ENCODE data around the gene CSNK1D. TPM values are rescaled to one million over a fixed set of nuclear protein-coding genes. Genes with fewer than 3 reads are reported as not detected.

The CSNK1D gene
- total RNA-seq, 1 donor from 2014 or later = 41.5 TPM

GRCh38 chr17:82217120-82217529 is 56.4 kb downstream of the CSNK1D start:
- Histone ChIP-seq H3K27ac (no peak overlapping the region), H2AFZ (replicated peaks) (no peak overlapping the region)
- H3K27me3 Mint-ChIP-seq (ENCODE audit: insufficient read depth, low read depth) = peaks cover 4% of the 10 kb centered on the region

GRCh38 chr17:82216301-82217119 is 57.0 kb downstream of the CSNK1D start:
- no peak overlapping the region for H3K27ac Mint-ChIP-seq
- Histone ChIP-seq H3K36me3 (no peaks in the 10 kb centered on the region), H3K27ac (no peak overlapping the region), H3K9me3 (ENCODE audit: low read depth) (no peaks in the 10 kb centered on the region), H3K27me3 (peaks cover 31% of the 10 kb centered on the region), H3K79me2 (ENCODE audit: low read depth) (peaks cover 7% of the 10 kb centered on the region), H3F3A (ENCODE audit: low read depth) (peaks cover 13% of the 10 kb centered on the region), H2AFZ (replicated peaks) (no peak overlapping the region), H3K9ac (no peak overlapping the region), H4K20me1 (ENCODE audit: low read depth) (no peaks in the 10 kb centered on the region), H3K4me1 (no peaks in the 10 kb centered on the region), H3K4me3 (no peak overlapping the region), H3K4me2 (no peak overlapping the region)
- no peaks in the 10 kb centered on the region for H3K36me3 Mint-ChIP-seq
- H3K4me3 Mint-ChIP-seq = no peak overlapping the region
- H3K4me1 Mint-ChIP-seq = peaks cover 10% of the 10 kb centered on the region
- H3K27me3 Mint-ChIP-seq (ENCODE audit: insufficient read depth, low read depth) = peaks cover 4% of the 10 kb centered on the region
- H3K9me3 Mint-ChIP-seq = peaks cover 1% of the 10 kb centered on the region
- no peak for TF ChIP-seq EZH2phosphoT487 (IDR thresholded peaks at IDR 0.05)
- no peak for TF ChIP-seq CTCF (IDR thresholded peaks at IDR 0.05)
- TF ChIP-seq EZH2 (IDR thresholded peaks at IDR 0.05) = no peak
- DNase-seq (ENCODE audit: low spot score) = no peak

More at GRCh38 chr17:82217120-82217529, 56.4 kb downstream of the CSNK1D start:
- no peaks in the 10 kb centered on the region for H3K4me1 ChIP-seq
- Mint-ChIP-seq H3K4me3 (no peak overlapping the region), H3K36me3 (no peaks in the 10 kb centered on the region), H3K9me3 (peaks cover 1% of the 10 kb centered on the region), H3K27ac (no peak overlapping the region), H3K4me1 (peaks cover 5% of the 10 kb centered on the region)
- TF ChIP-seq CTCF (IDR thresholded peaks at IDR 0.05) = no peak
- no peak for TF ChIP-seq EZH2 (IDR thresholded peaks at IDR 0.05)
- TF ChIP-seq EZH2phosphoT487 (IDR thresholded peaks at IDR 0.05) = no peak
- H3K4me3 ChIP-seq = no peak overlapping the region
- no peaks in the 10 kb centered on the region for H3K9me3 ChIP-seq (ENCODE audit: low read depth)
- H3K79me2 ChIP-seq (ENCODE audit: low read depth) = peaks cover under 1% of the 10 kb centered on the region
- no peaks in the 10 kb centered on the region for H3K36me3 ChIP-seq
- peaks cover 32% of the 10 kb centered on the region for H3K27me3 ChIP-seq
- peaks cover 13% of the 10 kb centered on the region for H3F3A ChIP-seq (ENCODE audit: low read depth)
- DNase-seq (ENCODE audit: low spot score) = no peak
- H3K9ac ChIP-seq = no peak overlapping the region
- no peaks in the 10 kb centered on the region for H4K20me1 ChIP-seq (ENCODE audit: low read depth)
- no peak overlapping the region for H3K4me2 ChIP-seq

- Histone ChIP-seq H3F3A (ENCODE audit: low read depth) (peaks cover 13% of the 10 kb centered on the region), H3K27me3 (peaks cover 25% of the 10 kb centered on the region), H3K36me3 (no peaks in the 10 kb centered on the region), H3K79me2 (ENCODE audit: low read depth) (peaks cover 11% of the 10 kb centered on the region), H3K9ac (no peak overlapping the region), H3K9me3 (ENCODE audit: low read depth) (no peaks in the 10 kb centered on the region), H3K4me1 (no peaks in the 10 kb centered on the region), H4K20me1 (ENCODE audit: low read depth) (no peaks in the 10 kb centered on the region), H2AFZ (replicated peaks) (no peak overlapping the region), H3K4me2 (no peak overlapping the region), H3K27ac (no peak overlapping the region), H3K4me3 (no peak overlapping the region)
- peaks cover 4% of the 10 kb centered on the region for H3K27me3 Mint-ChIP-seq (ENCODE audit: insufficient read depth, low read depth)
- H3K36me3 Mint-ChIP-seq = no peaks in the 10 kb centered on the region
- H3K4me3 Mint-ChIP-seq = no peak overlapping the region
- no peak for TF ChIP-seq EZH2phosphoT487 (IDR thresholded peaks at IDR 0.05)
- TF ChIP-seq CTCF (IDR thresholded peaks at IDR 0.05) = no peak
- TF ChIP-seq EZH2 (IDR thresholded peaks at IDR 0.05) = no peak
- no peak for DNase-seq (ENCODE audit: low spot score)
- H3K9me3 Mint-ChIP-seq = peaks cover 1% of the 10 kb centered on the region
- no peak overlapping the region for H3K27ac Mint-ChIP-seq
- H3K4me1 Mint-ChIP-seq = peaks cover 13% of the 10 kb centered on the region
Observed at GRCh38 chr17:82215972-82216300, 57.6 kb downstream of the CSNK1D start.
